T-helper 17 cell (primary cell): ENCODE measurements around the gene RINT1. TPM values are rescaled to one million over a fixed set of nuclear protein-coding genes. Genes with fewer than 3 reads are reported as not detected.
"Not testable (repeated sequence)": the region's sequence is repeated elsewhere in the genome, so short reads cannot be mapped to it uniquely, and the experiment has no call there.

Experiments
- ATAC-seq: fragments of 150-1000 bp; cut with Tn5 transposase; 2 replicates; pipeline ENCODE4 v1.10.0; 2021; ENCODE audit warnings: mild to moderate bottlenecking, moderate library complexity
- DNase-seq, 3 donors: peaks; one replicate each; pipeline versions ENCODE4 v3.0.0 to v3.0.0-alpha.2; 2020 to 2021
- H3K9me3 ChIP-seq: one replicate; pipeline ENCODE4 v1.7.0; 2013; ENCODE audit warnings: low read length, mild to moderate bottlenecking; ENCODE audit not compliant: control insufficient read depth, poor library complexity, severe bottlenecking
- H3K27ac Mint-ChIP-seq: one replicate; pipeline ENCODE4 v1.8.0; 2022; ENCODE audit warnings: mild to moderate bottlenecking, moderate library complexity, mixed read lengths
- H3K27me3 Mint-ChIP-seq: one replicate; pipeline ENCODE4 v1.8.0; 2022; ENCODE audit warnings: mixed read lengths
- H3K36me3 Mint-ChIP-seq: one replicate; pipeline ENCODE4 v1.8.0; 2022; ENCODE audit warnings: low read depth, mixed read lengths
- H3K4me1 Mint-ChIP-seq: one replicate; pipeline ENCODE4 v1.8.0; 2022; ENCODE audit warnings: mild to moderate bottlenecking, mixed read lengths
- H3K4me3 Mint-ChIP-seq: one replicate; pipeline ENCODE4 v1.8.0; 2022; ENCODE audit warnings: mild to moderate bottlenecking, moderate library complexity, mixed read lengths
- total RNA-seq, 4 donors: library from RNA in 2 of 4; stranded (reverse) in 2 of 4; gene quantifications; one replicate each; pipeline ENCODE4 v1.2.3 and lab custom pipeline; 2022 to 2026

RINT1 gene
- total RNA-seq, 2 donors from 2014 or later, result 29.2 to 37.1 TPM

DNA sequence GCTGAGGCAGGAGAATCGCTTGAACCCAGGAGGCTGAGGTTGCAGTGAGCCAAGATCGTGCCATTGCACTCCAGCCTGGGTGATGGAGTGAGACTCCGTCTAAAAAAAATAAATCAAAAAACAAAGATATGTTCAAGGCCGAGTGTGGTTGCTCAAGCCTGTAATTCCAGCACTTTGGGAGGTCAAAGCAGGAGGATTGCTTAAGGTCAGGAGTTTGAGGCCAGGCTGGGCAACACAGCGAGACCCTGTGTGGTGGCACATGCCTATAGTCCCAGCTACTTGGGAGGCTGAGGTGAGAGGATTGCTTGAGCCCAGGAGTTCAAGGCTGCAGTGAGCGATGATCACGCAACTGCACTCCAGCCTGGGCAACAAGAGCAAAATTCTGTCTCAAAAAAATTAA is 11.4 kb upstream of the RINT1 start:
- not testable (repeated sequence) for H3K4me3 Mint-ChIP-seq, ATAC-seq, H3K27me3 Mint-ChIP-seq, H3K27ac Mint-ChIP-seq, DNase-seq, H3K36me3 Mint-ChIP-seq, H3K9me3 ChIP-seq
- peaks cover 12% of the 10 kb centered on the region for H3K4me1 Mint-ChIP-seq

DNA sequence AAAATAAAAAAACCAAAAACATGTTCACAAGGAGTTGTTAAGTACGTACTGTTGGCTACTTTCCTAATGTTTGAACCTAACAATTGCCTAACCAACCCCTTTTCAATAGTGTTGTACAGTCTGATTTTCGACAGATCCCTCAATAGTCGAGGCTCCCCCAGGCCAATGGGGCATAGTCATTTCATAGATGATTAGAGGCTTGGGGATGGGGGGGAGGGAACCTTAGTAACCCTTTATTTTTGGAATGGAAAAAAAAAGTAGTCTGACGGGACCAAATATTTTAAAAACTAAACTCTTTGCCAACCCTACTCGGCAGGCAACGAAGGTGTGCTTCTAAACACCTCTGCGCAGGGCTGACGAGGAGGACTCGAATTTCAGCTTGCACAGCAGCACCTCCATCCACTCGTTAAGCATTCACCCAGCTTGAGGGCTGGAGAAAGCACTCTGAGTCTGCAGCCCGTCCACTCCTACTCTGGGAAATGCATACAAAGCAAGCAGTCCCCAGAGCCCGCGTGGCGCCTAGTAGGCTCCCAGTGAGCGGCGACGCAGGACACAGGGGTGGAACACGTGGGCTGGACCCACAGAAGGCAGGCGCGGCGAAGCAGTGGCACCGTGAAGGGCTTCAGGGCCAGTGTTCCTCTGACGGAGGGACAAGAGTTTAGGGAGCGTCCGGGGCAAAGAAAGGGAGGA is 10.8 kb upstream of the RINT1 start:
- peak overlapping the region; percentile 53 for H3K27ac Mint-ChIP-seq
- no peaks in the 10 kb centered on the region for H3K27me3 Mint-ChIP-seq
- peaks cover 12% of the 10 kb centered on the region for H3K4me1 Mint-ChIP-seq
- H3K36me3 Mint-ChIP-seq, result no peaks in the 10 kb centered on the region
- ATAC-seq (peak; percentile 37), DNase-seq (peak; percentile 8 to 26 (median 15))
- H3K9me3 ChIP-seq, result no peaks in the 10 kb centered on the region
- H3K4me3 Mint-ChIP-seq, result peak overlapping the region; percentile 99

DNA sequence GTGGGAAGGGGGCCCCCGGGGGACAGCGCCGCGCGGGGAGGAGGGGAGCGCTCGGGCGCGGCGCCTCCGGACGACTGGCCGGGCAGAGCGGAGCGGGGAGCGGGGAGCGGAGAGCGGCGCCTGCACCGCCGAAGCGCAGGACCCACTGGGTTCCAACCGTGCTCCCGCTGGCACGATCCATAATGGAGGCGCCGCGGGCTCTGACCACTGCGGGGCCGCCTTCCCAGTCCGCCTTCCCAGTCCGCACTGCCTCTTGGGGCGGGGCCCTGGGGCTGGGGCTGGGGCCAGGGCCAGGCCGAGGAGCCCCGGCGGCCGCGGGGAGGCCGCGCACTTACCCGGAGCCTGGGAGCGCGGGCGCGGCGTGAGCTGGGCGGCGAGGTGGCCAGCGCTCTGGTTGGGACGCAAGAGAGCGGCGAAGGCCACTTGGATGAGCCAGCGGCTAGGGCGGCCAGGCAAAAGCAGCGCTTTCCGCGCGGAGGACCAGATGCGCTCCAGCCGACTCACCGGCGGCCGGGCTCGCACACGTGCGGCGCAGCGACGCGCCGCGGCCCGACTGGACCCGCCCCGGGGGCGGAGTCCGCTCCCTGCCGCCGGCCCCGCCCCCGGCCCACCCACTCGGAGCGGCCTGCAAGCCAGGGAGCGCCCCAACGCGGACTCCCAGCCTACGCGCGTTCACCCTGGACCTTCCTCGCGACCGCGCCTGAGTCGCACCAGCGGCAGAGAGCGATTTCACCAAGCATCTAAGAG is 10.1 kb upstream of the RINT1 start, which contains the start of gene PUS7:
Gene PUS7, minus strand, starts transcription at position 555 of the 747 bp plus-strand sequence. CDS start 13,759 bp downstream, outside the sequence.
- Mint-ChIP-seq H3K27ac (peak within 1 kb of the TSS; percentile 53), H3K27me3 (no peaks in the 10 kb centered on the region), H3K36me3 (no peaks in the 10 kb centered on the region), H3K4me3 (peak within 1 kb of the TSS; percentile 99), H3K4me1 (peaks cover 12% of the 10 kb centered on the region)
- no peaks in the 10 kb centered on the region for H3K9me3 ChIP-seq
- DNase-seq (peak; percentile 56 to 79 (median 79)), ATAC-seq (peak; percentile 96)

DNA sequence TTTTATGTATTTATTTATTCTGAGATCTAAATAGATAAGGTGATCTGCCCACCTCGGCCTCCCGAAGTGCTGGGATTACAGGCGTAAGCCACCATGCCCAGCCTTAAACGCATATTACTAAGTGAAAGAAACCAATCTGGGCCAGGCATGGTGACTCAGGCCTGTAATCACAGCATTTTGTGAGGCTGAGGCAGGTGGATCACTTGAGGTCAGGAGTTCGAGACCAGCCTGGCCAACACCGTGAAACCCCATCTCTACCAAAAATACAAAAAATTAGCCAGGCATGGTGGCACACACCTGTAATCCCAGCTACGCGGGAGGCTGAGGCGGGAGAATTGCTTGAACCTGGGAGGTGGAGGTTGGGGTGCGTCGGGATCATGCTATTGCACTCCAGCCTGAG is 7.6 kb upstream of the RINT1 start:
- H3K36me3 Mint-ChIP-seq, ATAC-seq, DNase-seq, H3K27me3 Mint-ChIP-seq, H3K9me3 ChIP-seq, H3K4me3 Mint-ChIP-seq, H3K27ac Mint-ChIP-seq: not testable (repeated sequence)
- H3K4me1 Mint-ChIP-seq, result peaks cover 12% of the 10 kb centered on the region

DNA sequence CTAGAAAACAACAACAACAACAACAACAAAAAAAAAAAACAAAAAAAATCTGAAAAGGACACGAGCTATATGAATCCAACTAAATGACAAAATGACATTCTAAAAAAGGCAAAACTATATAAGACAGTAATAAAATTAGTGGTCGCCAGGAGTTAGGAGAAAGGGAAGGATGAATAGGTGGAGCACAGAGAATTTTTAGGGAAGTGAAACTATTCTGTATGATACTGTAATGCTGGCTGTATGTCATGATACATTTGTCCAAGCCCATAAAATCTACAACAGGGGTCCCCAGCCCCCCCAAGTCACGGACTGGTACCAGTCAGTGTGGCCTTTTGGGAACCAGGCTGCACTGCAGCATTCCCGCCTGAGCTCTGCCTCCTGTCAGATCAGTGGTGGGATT is 7.2 kb upstream of the RINT1 start:
- Mint-ChIP-seq H3K4me3 (peak overlapping the region; percentile 49), H3K36me3 (no peaks in the 10 kb centered on the region), H3K4me1 (peaks cover 8% of the 10 kb centered on the region), H3K27ac (no peak overlapping the region), H3K27me3 (no peaks in the 10 kb centered on the region)
- no peak for ATAC-seq
- no peak for DNase-seq
- H3K9me3 ChIP-seq, result no peaks in the 10 kb centered on the region

DNA sequence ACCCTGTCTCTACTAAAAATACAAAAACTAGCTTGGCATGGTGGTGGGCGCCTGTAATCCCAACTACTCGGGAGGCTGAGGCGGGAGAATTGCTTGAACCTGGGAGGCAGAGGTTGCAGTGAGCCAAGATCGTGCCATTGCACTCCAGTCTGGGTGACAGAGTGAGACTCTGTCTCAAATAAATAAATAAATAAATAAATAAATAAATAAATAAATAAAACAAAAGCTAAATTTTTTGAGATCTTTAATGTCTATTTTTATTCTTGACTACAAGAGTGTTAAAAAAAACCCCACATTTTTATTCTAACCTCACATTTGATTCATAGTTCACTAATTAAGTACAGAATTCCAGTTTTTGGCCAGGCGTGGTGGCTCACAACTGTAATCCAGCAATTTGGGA is 4.3 kb upstream of the RINT1 start:
- H3K27ac Mint-ChIP-seq, H3K27me3 Mint-ChIP-seq, H3K4me3 Mint-ChIP-seq, ATAC-seq, H3K36me3 Mint-ChIP-seq, H3K9me3 ChIP-seq, DNase-seq: not testable (repeated sequence)
- H3K4me1 Mint-ChIP-seq, result peaks cover 15% of the 10 kb centered on the region

DNA sequence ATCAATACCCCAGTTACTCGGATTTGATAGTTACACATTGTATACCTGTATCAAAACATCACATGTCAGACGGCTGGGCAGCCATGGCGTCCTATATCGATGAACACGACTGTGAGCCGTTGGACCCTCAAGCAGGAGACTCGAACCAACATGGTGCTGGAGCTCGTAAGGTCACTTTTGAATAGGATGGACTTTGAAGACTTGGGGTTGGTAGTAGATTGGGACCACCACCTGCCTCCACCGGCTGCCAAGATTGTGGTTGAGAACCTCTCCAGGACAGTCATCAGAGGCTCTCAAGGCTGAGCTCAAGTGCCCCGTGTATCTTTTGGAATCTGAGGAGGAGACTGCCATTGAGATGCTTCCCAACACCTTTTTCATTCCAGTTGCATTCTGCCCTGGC is 1.9 kb upstream of the RINT1 start:
- Mint-ChIP-seq H3K4me3 (peak overlapping the region; percentile 49), H3K27ac (peak overlapping the region; percentile 94), H3K27me3 (no peaks in the 10 kb centered on the region), H3K36me3 (peaks cover 2% of the 10 kb centered on the region), H3K4me1 (peaks cover 17% of the 10 kb centered on the region)
- ATAC-seq (no peak), DNase-seq (no peak)
- no peaks in the 10 kb centered on the region for H3K9me3 ChIP-seq

DNA sequence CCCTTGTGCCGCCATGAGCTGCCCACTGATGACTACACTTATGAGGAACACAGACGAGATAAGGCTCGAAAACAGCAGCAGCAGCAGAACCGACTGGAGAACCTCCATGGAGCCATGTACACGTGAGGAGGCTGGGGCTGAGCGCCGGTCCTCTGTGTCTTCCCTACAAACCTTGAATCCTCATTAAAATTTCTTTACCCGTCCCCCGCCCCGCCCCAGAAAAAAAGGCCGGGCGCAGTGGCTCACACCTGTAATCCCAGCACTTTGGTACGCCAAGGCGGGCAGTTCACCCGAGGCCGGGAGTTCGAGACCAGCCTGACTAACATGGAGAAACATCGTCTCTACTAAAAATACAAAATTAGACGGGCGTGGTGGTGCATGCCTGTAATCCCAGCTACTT is 1.5 kb upstream of the RINT1 start:
- Mint-ChIP-seq H3K27ac (peak overlapping the region; percentile 94), H3K36me3 (peaks cover 2% of the 10 kb centered on the region), H3K27me3 (no peaks in the 10 kb centered on the region), H3K4me1 (peaks cover 17% of the 10 kb centered on the region), H3K4me3 (peak overlapping the region; percentile 49)
- ATAC-seq (no peak), DNase-seq (no peak)
- no peaks in the 10 kb centered on the region for H3K9me3 ChIP-seq

DNA sequence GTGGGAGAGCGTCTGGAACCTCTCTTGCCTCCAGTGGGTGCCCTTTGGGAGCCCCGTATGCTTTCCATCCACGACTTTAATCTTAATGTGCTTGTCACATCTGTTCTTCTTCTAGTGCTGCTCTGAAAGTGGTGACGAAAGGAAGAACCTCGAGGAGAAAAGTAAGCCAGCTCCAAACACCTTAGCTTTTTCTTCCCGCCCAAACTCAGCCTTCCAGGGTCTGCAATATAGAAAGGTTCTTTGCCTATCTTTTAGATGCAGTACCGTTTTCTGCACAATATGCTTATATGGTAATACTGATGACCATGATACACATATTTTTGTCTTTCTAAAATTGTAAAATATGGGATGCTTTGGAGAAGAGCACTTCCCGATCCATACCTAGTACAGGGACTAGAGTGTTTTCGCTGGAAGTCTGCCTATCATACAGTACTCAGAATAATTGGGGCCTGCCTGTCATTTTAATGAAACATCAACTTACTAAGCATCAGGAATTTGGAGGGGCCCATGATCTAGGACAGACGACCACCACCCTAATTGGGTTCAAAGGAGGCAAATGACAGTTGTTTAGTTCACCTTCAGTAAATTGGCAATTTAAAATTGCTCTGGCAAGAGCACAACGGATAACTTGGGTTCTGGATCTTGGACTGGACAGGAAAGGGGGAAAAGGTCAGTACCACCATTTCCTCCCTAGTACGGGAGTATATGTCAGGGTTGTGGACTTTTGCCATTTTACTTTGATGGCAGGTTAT is 884 bp downstream of the RINT1 start:
- Mint-ChIP-seq H3K36me3 (peaks cover 2% of the 10 kb centered on the region), H3K4me3 (peak overlapping the region; percentile 94), H3K27me3 (no peaks in the 10 kb centered on the region), H3K27ac (peak overlapping the region; percentile 94), H3K4me1 (peaks cover 19% of the 10 kb centered on the region)
- DNase-seq (no peak), ATAC-seq (no peak)
- H3K9me3 ChIP-seq, result no peaks in the 10 kb centered on the region

DNA sequence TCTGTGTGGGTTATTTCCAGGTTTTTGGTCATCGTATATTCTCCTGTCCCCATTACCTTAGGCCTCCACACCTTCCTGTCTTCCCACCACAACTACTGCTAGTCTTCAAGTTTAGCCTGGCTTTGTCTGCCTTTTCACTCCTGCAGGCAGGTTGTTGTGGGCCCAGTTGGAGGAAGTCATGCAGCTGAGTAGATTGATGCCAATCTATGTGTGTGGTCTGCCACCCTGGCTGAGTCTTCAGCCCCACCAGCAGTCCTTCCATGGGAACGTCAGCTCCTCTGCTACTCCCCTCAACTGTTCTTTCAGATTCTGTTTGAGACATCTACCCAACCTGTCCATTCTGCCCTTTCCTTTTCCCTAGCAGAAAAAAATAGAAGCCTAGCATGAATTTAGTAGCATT is 6.3 kb downstream of the RINT1 start:
- peak overlapping the region; percentile 63 for H3K27ac Mint-ChIP-seq
- H3K27me3 Mint-ChIP-seq, result no peaks in the 10 kb centered on the region
- DNase-seq (no peak), ATAC-seq (no peak)
- no peaks in the 10 kb centered on the region for H3K9me3 ChIP-seq
- no peak overlapping the region for H3K4me3 Mint-ChIP-seq
- H3K36me3 Mint-ChIP-seq, result peaks cover 5% of the 10 kb centered on the region
- H3K4me1 Mint-ChIP-seq, result peaks cover 16% of the 10 kb centered on the region

DNA sequence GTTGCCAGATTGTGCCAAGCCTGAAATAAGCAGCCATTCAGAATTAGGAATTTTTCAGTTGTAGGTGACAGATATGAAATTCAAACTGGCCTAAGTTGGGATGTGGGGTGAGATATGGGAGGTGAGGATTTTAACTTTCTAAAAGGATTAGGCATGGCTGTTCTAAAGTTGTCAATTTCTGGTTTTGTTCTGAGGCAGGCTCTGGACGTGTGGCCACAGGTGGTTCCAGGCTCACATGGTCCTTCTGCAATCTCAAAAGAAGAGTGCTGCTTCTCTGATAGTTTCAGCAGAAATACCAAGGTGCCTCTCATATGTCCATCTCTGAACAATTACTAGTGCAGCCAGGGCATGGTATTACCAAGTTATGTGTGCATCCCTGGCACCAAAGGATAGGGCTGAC is 27.9 kb downstream of the RINT1 start:
- H3K9me3 ChIP-seq, result no peaks in the 10 kb centered on the region
- Mint-ChIP-seq H3K4me3 (no peak overlapping the region), H3K36me3 (peaks cover 3% of the 10 kb centered on the region), H3K27me3 (no peaks in the 10 kb centered on the region), H3K27ac (no peak overlapping the region), H3K4me1 (no peaks in the 10 kb centered on the region)
- no peak for DNase-seq
- ATAC-seq, result no peak

DNA sequence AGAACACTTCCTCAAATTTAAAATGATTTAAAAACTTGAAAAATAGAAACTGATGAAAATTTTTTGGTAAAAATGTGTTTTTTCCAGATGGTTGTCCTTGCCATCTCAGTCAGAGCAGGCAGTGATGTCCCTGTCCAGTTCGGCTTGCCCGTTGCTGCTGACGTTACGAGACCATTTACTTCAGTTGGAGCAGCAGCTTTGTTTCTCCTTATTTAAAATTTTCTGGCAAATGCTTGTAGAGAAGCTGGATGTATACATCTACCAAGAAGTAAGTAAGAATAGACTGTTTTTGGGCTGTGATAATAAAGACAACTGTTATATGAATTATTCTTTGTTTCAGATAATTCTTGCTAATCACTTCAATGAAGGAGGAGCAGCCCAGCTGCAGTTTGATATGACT is 33.2 kb downstream of the RINT1 start:
- Mint-ChIP-seq H3K36me3 (peaks cover 5% of the 10 kb centered on the region), H3K4me1 (no peaks in the 10 kb centered on the region), H3K27me3 (no peaks in the 10 kb centered on the region), H3K4me3 (no peak overlapping the region), H3K27ac (no peak overlapping the region)
- no peak for DNase-seq
- H3K9me3 ChIP-seq, result no peaks in the 10 kb centered on the region
- no peak for ATAC-seq

DNA sequence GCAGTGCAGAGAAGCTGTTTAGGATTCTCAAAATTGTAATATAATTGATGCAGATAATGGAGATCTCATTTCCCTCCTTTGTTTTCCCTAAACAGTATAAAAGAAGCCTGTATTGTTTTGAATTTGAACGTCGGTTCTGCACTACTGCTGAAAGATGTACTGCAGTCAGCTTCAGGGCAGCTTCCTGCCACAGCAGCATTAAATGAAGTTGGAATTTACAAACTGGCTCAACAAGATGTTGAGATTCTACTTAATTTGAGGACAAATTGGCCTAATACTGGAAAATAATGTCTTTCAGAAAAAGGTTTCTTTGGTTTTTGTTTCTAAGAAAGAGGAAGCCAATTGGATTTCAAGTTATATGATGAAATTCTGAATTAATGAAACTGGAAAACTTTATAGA is 35.0 kb downstream of the RINT1 start:
- H3K9me3 ChIP-seq, result no peaks in the 10 kb centered on the region
- Mint-ChIP-seq H3K36me3 (peaks cover 5% of the 10 kb centered on the region), H3K4me3 (no peak overlapping the region), H3K4me1 (no peaks in the 10 kb centered on the region), H3K27ac (no peak overlapping the region), H3K27me3 (no peaks in the 10 kb centered on the region)
- no peak for ATAC-seq
- DNase-seq, result no peak
